OCI-LY7 (cell line): ENCODE results near the gene DPEP3. TPM values are rescaled to one million over a fixed set of nuclear protein-coding genes. Genes with fewer than 3 reads are reported as not detected.

Experiments used
- BruUV-seq: library from RNA; stranded (reverse); fragments of 400-500 nt; replicated peaks from 2 replicates; lab custom pipeline; 2021; lab: Mats Ljungman, UMichigan
- CTCF ChIA-PET: fragments of 300-600 bp; sonication (Branson Sonifier 250); formaldehyde crosslinking; loops from one replicate; lab custom pipeline; 2022; ENCODE audit warnings: antibody characterized with exemption; ENCODE audit not compliant: unreplicated experiment; lab: Charles Lee
- POLR2A ChIA-PET: fragments of 300-600 bp; sonication (Branson Sonifier 250); formaldehyde crosslinking; loops from one replicate; lab custom pipeline; 2022; ENCODE audit warnings: antibody characterized with exemption; lab: Charles Lee
- DNase-seq: peaks from one replicate; pipeline ENCODE4 v3.0.0-alpha.2; 2015; ENCODE audit warnings: low spot score
- H2AFZ ChIP-seq: fragments of 200-600 bp; sonication (generic), shearing (Covaris generic); 2 replicates; pipeline ENCODE4 v1.6.1; 2014; ENCODE audit warnings: mild to moderate bottlenecking, antibody characterized with exemption, low read length, moderate library complexity
- H3K27ac ChIP-seq: fragments of 200-600 bp; sonication (generic); 2 replicates; pipeline ENCODE4 v1.5.1; 2014; ENCODE audit warnings: mixed run types, low read depth, mild to moderate bottlenecking, moderate library complexity, low read length, inconsistent platforms; ENCODE audit not compliant: poor library complexity, severe bottlenecking
- H3K36me3 ChIP-seq: fragments of 200-600 bp; sonication (generic); 2 replicates; pipeline ENCODE4 v1.6.1; 2014; ENCODE audit warnings: mild to moderate bottlenecking, antibody characterized with exemption, low read length, moderate library complexity, mixed read lengths; ENCODE audit not compliant: insufficient read depth
- H3K4me1 ChIP-seq: fragments of 200-600 bp; sonication (generic); 2 replicates; pipeline ENCODE4 v1.5.1; 2014; ENCODE audit warnings: mild to moderate bottlenecking, low read length; ENCODE audit not compliant: insufficient read depth, poor library complexity, severe bottlenecking
- H3K4me2 ChIP-seq: fragments of 200-600 bp; sonication (generic); 2 replicates; pipeline ENCODE4 v1.6.1; 2014; ENCODE audit warnings: mild to moderate bottlenecking, low read length
- H3K4me3 ChIP-seq: fragments of 200-600 bp; sonication (generic); 2 replicates; pipeline ENCODE4 v1.5.1; 2014; ENCODE audit warnings: mild to moderate bottlenecking, low read depth, low read length; ENCODE audit not compliant: poor library complexity, severe bottlenecking
- H3K79me2 ChIP-seq: fragments of 200-600 bp; sonication (generic); 2 replicates; pipeline ENCODE4 v1.6.1; 2016; ENCODE audit warnings: low read depth, mild to moderate bottlenecking, low read length, moderate library complexity, mixed read lengths; ENCODE audit not compliant: insufficient read depth
- H3K9me2 ChIP-seq: fragments of 200-600 bp; sonication (generic); 2 replicates; pipeline ENCODE4 v1.6.1; 2016; ENCODE audit warnings: mild to moderate bottlenecking, low read length, mixed read lengths; ENCODE audit not compliant: insufficient read depth
- H3K9me3 ChIP-seq: fragments of 200-600 bp; sonication (generic); 2 replicates; pipeline ENCODE4 v1.6.1; 2014; ENCODE audit warnings: mild to moderate bottlenecking, mixed run types, low read length, mixed read lengths
- H4K20me1 ChIP-seq: fragments of 200-600 bp; sonication (generic); 2 replicates; pipeline ENCODE4 v1.6.1; 2014; ENCODE audit warnings: mild to moderate bottlenecking, antibody characterized with exemption, low read length, moderate library complexity, mixed read lengths; ENCODE audit not compliant: insufficient read depth
- EZH2phosphoT487 ChIP-seq: fragments of 200-600 bp; sonication (generic); IDR thresholded peaks from 2 replicates; pipeline ENCODE4 v1.6.1; 2018; ENCODE audit warnings: low read depth, borderline replicate concordance, mild to moderate bottlenecking, mixed run types, antibody characterized with exemption, low read length, moderate library complexity, mixed read lengths
- intact Hi-C: fragments of 100-400 bp; cut with micrococcal nuclease; formaldehyde crosslinking; loops from one replicate; pipeline ENCODE4 v1.10.0; 2022; ENCODE audit not compliant: unreplicated experiment
- total RNA-seq, 2 experiments: library from RNA; depleted of rRNA in 1 of 2; stranded (reverse); fragments of >200 nt in 1 of 2; shearing (Covaris generic) in 1 of 2; gene quantifications; 2 replicates each; pipeline ENCODE4 v1.2.3, GENCODE V29; 2014 to 2022
- TF ChIP-seq, protein P1 (sequence below): fragments of 200-600 bp; sonication (generic); conservative IDR thresholded peaks from 2 replicates; pipeline ENCODE4 v1.5.1; 2014; ENCODE audit warnings: mild to moderate bottlenecking, antibody characterized with exemption, low read length, moderate library complexity, mixed read lengths

DPEP3 gene
- total RNA-seq, 2 experiments from 2014 or later = not detected

DNA sequence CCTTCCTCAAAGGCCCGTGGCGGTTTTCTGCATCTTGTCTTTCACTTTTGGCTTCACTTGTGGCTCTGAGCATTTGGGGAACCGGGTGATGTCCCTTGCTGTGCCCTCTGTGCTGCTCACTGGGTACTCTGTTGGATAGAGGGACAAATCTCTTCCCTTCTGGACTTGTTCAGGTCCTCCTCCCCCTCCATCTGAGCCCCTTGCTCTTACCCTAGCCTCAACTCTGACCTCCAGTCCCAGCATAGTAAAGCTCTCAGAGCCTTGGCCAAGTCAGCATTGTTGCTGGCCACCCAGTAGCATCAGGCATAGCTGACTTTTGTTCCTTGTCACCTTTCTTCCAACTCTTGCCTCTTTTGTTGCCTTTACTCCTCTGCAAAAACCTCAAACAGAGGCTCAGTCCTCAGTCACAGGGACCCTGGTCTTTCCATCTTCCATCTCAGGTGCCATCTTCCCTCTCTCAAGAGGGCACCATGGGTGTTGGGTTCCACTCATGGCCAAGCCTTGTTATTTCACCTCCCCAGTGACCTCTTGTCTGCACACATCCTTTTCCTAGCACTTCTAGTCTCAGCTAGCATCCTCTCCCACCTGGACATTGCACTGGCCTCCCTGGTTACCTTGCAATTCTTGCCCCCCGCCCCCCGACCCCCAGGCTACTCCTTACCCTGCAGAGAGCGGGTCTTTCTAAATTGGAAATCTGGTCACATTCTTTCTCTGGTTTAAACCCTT lies 43.3 kb downstream of the DPEP3 start:
- ChIA-PET CTCF (interaction anchor here (0.6 kb wide), 2 partner anchors 24 to 47 kb away, joined by 3 read pairs; no protein-coding TSS in a partner anchor), POLR2A (no interaction called here)
- H3K9me2 ChIP-seq = no peaks in the 10 kb centered on the region
- intact Hi-C loops = loop anchor here (2.0 kb wide), 1 partner anchor 104 kb away; no protein-coding TSS in a partner anchor
- TF ChIP-seq EZH2phosphoT487 = no peak
- TF ChIP-seq, protein P1, sequence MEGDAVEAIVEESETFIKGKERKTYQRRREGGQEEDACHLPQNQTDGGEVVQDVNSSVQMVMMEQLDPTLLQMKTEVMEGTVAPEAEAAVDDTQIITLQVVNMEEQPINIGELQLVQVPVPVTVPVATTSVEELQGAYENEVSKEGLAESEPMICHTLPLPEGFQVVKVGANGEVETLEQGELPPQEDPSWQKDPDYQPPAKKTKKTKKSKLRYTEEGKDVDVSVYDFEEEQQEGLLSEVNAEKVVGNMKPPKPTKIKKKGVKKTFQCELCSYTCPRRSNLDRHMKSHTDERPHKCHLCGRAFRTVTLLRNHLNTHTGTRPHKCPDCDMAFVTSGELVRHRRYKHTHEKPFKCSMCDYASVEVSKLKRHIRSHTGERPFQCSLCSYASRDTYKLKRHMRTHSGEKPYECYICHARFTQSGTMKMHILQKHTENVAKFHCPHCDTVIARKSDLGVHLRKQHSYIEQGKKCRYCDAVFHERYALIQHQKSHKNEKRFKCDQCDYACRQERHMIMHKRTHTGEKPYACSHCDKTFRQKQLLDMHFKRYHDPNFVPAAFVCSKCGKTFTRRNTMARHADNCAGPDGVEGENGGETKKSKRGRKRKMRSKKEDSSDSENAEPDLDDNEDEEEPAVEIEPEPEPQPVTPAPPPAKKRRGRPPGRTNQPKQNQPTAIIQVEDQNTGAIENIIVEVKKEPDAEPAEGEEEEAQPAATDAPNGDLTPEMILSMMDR = no peak
- peaks cover 4% of the 10 kb centered on the region; the same call in 1 of the 2 replicates for H3K79me2 ChIP-seq
- peak; percentile 93 for DNase-seq
- H3K4me1 ChIP-seq = peaks cover 38% of the 10 kb centered on the region
- no TSS peak for BruUV-seq
- H3K27ac ChIP-seq = peak overlapping the region; percentile 90
- peak overlapping the region; percentile 48; the same call in 1 of the 2 replicates for H2AFZ ChIP-seq
- no peaks in the 10 kb centered on the region for H4K20me1 ChIP-seq
- H3K36me3 ChIP-seq = peaks cover 29% of the 10 kb centered on the region
- peak overlapping the region; percentile 90 for H3K4me2 ChIP-seq
- no peaks in the 10 kb centered on the region for H3K9me3 ChIP-seq
- H3K4me3 ChIP-seq = peak overlapping the region; percentile 74

DNA sequence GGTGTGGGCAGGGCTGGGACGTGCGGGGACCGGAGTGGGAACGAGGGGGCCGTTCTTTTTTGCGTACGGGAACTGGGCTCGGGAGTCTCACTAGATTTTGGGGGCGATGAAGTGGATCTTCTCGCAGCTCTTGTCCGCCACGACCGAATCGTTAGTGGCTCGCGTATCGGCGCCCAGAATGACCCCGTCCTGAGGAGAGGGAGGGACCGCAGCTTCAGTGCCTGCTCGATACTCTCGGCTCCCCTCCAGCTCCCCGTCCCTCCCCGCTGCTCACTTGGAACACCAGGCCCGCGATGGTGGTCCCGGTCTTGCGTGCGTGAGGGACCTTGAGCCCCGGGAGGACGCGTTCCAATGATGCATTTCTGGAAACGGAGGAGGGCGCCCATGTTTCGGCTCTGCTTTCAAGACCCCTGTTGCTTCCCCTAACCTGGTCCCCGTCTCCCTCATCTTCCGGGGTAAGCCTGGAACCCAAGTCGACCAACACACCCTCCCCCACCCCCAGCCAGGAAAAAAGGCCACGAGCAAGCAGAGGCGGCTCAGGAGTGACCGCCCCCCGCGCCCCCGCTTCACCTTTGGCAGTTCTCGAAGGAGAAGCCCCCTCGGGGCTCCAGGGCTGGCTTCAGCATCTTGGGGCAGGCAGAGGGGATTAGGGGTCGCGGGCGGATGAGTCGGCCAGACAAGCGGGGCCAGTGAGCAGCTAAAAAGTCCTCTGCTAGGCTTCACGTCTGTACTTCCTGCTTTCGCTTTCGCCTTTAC lies 44.0 kb downstream of the DPEP3 start, which contains the start of gene PSMB10:
TSS of gene PSMB10 (minus strand) at position 727 of the 756 bp plus-strand sequence. CDS start at position 626, 101 bp downstream.
- Histone ChIP-seq H3K27ac (peak within 1 kb of the TSS; percentile 90), H3K9me2 (no peaks in the 10 kb centered on the region), H2AFZ (peak within 1 kb of the TSS; percentile 48; the same call in 1 of the 2 replicates), H3K4me2 (peak within 1 kb of the TSS; percentile 90), H3K9me3 (no peaks in the 10 kb centered on the region), H3K4me3 (peak within 1 kb of the TSS; percentile 74), H3K4me1 (peaks cover 32% of the 10 kb centered on the region), H4K20me1 (no peaks in the 10 kb centered on the region), H3K36me3 (peaks cover 32% of the 10 kb centered on the region), H3K79me2 (peaks cover 4% of the 10 kb centered on the region; the same call in 1 of the 2 replicates)
- peak; percentile 68 for DNase-seq
- TSS peak; percentile 76 for BruUV-seq
- no peak for TF ChIP-seq EZH2phosphoT487
- TF ChIP-seq, protein P1 = no peak
- ChIA-PET CTCF (interaction anchor here (0.7 kb wide), 1 partner anchor 7 kb away, joined by 3 read pairs; no protein-coding TSS in a partner anchor), POLR2A (interaction anchor here (0.5 to 1.2 kb wide), 5 partner anchors 33 to 314 kb away, joined by 3 to 7 read pairs (median 5); partner anchors contain the start of genes RANBP10 and TSNAXIP1)
- intact Hi-C loops = loop anchor here (2.0 kb wide), 1 partner anchor 104 kb away; no protein-coding TSS in a partner anchor
